ENCODE measurements around the gene SLC35B2.
"Not testable (repeated sequence)": the region's sequence is repeated elsewhere in the genome, so short reads cannot be mapped to it uniquely, and the experiment has no call there.

SLC35B2 gene

DNA sequence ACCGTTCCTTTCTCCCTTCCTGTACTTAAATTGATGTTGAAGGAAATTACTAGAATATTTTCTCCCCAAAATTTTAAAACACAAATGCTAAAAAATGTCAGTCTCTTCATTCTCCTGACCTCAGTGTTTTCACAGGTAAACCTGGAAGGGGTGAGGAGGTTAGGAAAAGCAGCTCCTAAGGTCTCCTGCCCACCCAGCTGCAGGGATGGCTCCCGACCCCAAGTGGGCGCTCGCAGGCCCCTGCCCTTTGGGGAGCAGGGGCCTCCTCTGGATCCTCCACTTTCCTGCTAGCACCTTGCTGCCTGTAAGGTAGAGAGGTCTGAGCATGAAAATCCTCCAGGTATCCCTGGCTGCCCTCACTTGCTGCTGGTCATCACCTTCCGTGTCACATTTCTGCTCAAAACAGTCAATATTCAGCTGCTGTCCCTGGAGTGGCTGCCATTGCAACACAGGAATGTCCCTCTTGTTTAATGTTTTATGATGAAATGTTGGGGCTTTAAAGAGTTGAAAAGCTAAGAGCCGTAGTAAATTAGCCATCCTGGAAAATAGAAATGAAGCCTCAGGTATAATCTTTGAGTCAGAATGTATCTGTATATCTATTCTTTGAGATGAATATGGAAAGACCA, 21.3 kb downstream of the SLC35B2 start:
- in situ Hi-C loops (cut with MboI; ENCODE audit: low sequenced_read_pairs), result no loop called here

DNA sequence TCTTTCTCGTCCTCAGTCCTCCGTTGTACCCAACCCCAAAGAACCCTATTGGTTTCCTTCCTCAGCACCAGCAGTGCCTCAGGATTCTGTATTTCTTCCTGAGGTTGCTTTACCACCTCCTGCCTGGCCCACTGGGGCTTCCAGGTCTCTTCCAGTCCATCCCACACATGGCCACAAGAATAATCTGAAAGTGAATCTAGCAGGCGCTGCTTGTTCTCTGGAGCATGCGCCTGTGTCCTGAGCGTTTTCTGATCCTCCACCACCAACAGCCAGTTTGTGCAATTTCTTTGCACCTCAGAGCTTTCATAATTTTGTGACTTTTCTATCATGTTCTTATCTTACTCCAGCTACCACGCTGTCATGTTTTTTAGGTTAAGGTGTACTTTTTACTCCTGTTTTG, 22.1 kb downstream of the SLC35B2 start:
- in situ Hi-C loops (cut with MboI; ENCODE audit: low sequenced_read_pairs), result no loop called here

DNA sequence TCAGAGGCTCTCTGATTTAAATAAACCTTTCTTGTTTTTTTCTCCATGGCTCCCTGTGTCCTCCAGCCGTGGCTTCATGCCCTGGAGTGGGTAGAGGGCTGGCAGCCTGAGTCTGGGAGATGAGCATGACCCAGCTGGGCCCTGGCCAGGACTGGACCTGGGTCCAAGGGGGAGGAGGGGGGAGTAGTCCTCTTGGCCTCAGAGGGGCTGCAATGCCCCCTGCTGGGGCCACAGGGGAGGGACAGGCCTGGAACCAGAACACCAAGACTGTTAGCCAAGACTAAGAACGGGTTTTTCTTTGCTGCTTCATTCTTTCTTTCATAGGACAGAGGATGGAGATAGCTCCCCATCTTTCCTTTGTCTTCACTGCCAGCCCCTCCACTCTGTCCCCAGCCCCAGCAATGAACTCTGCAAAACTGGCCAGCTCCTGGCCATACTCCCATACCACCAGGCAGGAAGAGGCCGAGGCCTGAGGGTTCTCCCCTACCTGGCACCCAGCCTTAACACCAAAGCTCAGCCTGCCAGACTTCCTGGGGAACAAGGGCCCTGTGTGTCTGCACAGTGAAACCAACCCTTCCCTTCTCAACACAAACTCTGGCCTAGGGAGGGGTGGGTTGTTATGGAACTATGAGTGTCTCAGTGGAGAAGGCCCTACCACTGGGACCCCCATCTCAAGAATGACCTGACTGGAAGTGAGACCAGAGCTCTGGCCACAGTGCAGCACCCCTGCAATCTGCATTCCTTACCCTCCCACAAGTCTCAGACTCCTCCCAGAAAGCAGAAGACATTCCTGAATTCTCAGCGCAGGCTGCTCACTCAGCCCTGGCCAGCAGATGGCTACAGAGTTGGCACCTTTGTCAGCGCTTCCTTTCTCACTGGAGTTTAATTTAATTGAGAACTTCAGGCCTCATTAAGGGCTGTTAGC, 23.0 kb downstream of the SLC35B2 start:
- in situ Hi-C loops (cut with MboI; ENCODE audit: low sequenced_read_pairs), result no loop called here

DNA sequence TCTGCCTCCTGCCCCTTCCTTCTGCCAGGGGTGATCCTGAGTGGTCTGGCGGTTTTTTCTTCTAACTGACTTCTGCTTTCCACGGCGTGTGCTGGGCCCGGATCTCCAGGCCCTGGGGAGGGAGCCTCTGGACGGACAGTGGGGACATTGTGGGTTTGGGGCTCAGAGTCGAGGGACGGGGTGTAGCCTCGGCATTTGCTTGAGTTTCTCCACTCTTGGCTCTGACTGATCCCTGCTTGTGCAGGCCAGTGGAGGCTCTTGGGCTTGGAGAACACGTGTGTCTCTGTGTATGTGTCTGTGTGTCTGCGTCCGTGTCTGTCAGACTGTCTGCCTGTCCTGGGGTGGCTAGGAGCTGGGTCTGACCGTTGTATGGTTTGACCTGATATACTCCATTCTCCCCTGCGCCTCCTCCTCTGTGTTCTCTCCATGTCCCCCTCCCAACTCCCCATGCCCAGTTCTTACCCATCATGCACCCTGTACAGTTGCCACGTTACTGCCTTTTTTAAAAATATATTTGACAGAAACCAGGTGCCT, 23.7 kb downstream of the SLC35B2 start:
- in situ Hi-C loops (cut with MboI; ENCODE audit: low sequenced_read_pairs), result no loop called here

DNA sequence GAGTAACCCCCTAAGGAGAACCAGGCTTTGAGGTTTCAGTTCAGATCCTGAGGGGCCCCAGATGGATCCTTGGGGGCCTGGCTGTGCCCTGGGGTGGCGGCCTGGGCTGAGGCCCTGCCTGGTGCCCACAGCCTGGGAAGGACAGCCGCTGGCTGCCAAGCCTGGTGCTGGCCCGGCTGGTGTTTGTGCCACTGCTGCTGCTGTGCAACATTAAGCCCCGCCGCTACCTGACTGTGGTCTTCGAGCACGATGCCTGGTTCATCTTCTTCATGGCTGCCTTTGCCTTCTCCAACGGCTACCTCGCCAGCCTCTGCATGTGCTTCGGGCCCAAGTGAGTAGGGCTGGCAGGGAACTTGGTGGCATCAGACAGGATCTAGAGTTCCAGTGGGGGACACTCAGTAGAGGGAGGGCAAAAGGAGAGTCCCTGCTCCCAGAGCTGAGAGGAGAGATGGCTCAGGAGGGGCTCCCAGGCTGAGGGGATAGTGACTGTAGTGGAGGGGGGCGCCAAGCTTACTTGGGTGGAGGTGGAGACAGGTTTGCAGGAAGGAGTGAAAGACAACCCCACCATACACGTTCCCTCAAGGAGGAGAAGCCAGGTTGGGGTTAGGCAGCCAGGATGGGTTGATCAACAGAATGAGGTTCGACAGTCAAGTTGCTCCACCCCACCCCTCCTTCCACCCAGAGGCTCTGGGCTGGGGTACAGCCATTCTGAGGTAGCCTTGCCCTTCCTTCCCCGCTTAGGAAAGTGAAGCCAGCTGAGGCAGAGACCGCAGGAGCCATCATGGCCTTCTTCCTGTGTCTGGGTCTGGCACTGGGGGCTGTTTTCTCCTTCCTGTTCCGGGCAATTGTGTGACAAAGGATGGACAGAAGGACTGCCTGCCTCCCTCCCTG, 24.4 kb downstream of the SLC35B2 start:
- in situ Hi-C loops (cut with MboI; ENCODE audit: low sequenced_read_pairs), result no loop called here

DNA sequence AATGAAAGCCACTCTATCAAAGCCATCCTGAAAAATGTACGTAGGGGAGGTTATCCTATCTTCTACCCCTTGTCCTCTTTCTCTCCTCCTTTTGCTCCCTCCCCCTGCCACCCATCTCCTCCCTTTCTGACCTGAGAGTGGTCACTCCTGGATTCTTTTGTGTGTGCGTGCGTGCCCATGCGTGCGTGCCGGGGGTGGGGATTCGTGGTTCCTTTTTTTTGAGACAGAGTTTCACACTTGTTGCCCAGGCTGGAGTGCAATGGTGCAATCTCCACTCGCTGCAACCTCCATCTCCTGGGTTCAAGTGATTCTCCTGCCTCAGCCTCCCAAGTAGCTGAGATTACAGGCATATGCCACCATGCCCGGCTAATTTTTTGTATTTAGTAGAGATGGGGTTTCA, 25.9 kb downstream of the SLC35B2 start:
- in situ Hi-C loops (cut with MboI; ENCODE audit: low sequenced_read_pairs), result not testable (repeated sequence)

DNA sequence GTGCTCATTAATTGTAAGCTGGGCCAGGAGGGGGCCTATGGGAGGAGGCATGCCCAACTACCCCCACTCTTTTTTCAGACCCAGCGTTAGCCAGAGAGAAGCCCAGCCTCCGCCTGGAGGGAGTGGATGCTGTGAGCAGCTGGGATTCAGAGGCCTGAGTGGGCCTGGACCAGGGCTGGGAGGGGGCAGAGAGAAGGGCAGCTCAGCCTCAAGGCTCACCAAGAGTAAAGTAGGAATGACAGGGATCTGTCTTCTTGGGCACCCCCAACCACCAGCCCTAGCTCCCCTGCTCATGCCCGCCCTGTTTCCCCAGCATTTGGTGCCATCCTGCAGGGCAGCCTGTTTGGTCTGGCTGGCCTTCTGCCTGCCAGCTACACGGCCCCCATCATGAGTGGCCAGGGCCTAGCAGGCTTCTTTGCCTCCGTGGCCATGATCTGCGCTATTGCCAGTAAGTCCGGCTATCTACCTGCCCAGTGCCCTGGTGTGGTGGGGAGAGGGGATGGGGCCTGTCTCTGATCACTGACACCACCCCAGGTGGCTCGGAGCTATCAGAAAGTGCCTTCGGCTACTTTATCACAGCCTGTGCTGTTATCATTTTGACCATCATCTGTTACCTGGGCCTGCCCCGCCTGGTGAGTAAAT, 27.2 kb downstream of the SLC35B2 start:
- in situ Hi-C loops (cut with MboI; ENCODE audit: low sequenced_read_pairs), result no loop called here

DNA sequence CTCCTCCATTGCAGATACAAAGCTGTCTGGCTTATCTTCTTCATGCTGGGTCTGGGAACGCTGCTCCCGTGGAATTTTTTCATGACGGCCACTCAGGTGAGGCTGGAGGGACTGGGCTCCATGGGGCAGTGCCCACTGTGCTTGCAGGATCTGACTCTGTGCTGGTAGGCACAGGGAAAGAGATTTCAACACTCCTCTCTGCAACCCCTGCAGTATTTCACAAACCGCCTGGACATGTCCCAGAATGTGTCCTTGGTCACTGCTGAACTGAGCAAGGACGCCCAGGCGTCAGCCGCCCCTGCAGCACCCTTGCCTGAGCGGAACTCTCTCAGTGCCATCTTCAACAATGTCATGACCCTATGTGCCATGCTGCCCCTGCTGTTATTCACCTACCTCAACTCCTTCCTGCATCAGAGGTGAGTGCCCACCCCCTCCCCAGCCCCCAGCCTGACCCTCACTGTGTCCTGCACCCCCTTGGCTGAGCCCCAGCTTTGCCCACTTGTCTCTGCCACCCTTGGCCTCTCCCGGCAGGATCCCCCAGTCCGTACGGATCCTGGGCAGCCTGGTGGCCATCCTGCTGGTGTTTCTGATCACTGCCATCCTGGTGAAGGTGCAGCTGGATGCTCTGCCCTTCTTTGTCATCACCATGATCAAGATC, 27.8 kb downstream of the SLC35B2 start:
- in situ Hi-C loops (cut with MboI; ENCODE audit: low sequenced_read_pairs), result no loop called here

DNA sequence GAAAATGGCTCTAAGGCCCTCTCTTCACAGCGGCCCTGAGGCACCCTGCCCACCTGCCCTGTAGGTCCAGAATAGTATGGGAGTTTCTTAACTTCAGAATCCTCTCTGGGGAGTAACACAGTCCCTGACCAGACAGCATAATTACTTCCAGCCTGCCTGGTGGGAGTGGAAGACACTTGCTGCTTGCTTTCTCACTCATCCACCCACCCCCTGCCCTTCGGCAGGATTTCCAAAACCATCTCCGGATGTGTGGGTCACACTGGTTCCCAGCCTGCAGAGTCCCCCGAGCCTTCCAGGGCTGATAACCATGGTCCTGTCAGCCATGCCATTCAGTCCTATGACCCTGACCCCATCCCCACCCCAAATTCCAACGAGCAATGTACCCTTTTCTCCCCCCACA, 28.5 kb downstream of the SLC35B2 start:
- in situ Hi-C loops (cut with MboI; ENCODE audit: low sequenced_read_pairs), result no loop called here

DNA sequence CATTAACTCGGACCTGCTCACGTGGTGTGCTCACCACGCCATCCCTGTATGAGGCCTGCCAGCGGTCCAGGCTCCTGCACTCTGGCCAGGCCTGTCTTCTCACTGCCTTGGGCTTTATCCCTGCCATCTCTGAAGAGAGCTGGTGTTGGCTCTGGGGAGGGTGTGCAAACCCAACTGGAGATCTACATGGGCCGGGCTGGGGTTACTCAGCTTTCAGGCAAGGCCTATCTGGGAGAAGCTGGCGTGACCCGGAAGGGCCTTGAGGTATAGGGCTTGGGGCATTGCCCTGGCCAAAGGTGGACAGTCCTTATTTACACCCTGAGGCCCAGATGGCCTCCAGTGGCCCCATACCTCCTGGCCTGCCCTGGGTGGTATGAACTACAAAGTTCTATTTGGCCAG, 28.9 kb downstream of the SLC35B2 start:
- in situ Hi-C loops (cut with MboI; ENCODE audit: low sequenced_read_pairs), result no loop called here

DNA sequence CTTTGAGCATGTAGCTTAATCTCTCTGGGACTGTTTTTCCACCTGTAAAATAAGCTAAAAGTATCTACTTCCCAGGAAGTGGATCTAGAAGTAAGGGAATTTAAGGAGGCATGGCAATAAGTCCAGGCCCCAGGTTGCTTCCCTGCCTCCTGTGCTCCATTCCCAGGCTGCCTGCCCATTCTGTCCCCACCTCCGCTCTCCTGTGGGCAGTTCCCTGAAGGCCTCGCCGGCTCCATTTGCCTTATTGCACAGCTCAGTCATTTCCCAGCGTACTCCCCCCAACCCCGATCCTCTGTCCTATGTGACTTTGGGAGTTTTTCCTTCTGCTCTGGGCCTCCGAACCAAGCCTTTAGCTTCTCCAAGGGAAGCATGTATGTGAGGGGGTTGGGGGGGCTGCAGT, 29.3 kb downstream of the SLC35B2 start:
- in situ Hi-C loops (cut with MboI; ENCODE audit: low sequenced_read_pairs), result no loop called here

DNA sequence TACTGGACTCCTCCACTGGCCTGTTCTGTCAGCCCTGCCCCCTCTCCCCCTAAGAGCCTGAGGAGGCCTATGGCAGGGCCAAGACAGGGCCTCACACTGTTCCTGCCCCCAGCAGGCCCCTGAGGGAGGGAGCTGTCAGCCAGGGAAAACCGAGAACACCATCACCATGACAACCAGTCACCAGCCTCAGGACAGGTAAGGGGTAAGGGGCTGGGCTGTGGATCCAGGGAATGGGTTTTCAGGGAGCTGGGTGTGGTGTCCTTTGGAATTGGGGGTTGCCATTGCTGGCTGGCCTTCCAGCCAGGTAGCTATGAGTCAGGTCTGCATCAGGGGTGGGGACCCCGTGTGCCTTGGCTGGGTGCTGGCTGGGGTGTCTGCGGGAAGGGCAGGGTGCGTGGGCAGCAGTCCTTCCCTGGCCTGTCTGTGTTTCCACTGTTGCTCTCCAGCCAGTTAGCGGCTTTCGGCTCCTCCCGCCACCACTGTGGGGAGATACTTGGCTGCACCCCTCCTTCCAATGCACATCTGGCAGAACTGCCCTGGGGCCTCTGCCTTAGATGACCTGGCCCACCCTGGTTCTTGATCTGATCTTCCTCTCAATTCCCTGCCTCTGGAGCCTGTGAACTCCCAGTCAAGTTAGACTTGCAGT, 30.1 kb downstream of the SLC35B2 start:
- in situ Hi-C loops (cut with MboI; ENCODE audit: low sequenced_read_pairs), result no loop called here

DNA sequence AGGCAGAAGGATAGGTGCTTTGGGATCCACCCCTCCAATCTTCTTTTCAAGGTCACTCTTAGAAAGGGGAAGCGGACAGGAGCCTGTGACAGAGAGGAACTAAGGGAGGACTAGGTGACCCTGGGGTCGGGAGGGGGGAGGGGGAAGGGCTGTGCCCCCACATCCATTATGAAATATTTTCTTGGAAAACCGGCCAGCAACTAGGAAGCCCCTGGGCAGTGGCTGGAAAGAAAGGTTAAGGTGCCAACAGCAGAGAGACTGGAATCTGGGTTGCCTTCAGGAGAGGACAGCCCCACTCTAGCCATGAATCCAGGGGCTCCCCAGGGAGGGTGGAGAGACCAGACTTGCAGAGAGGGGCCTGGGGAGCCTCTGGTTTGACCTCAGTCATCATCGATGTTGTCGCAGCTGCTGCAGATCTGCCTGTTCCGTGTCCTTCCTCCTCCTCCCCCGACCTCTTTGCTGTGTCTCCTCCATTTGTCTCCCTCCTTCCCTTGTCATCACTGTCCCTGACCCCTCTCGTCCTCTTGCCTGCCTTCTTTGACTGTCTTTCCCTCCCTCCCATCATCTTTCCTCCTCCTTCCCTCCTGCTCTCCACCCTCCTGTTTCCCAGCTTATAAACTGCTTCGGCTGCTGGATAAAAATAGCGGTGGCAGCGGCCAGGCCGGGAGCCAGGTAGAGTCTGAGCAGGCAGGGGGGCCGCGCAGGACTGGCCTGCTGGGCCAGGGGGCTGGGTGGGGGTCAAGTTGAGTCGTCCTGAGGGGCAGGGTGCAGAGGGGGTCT, 30.8 kb downstream of the SLC35B2 start:
- in situ Hi-C loops (cut with MboI; ENCODE audit: low sequenced_read_pairs), result no loop called here

DNA sequence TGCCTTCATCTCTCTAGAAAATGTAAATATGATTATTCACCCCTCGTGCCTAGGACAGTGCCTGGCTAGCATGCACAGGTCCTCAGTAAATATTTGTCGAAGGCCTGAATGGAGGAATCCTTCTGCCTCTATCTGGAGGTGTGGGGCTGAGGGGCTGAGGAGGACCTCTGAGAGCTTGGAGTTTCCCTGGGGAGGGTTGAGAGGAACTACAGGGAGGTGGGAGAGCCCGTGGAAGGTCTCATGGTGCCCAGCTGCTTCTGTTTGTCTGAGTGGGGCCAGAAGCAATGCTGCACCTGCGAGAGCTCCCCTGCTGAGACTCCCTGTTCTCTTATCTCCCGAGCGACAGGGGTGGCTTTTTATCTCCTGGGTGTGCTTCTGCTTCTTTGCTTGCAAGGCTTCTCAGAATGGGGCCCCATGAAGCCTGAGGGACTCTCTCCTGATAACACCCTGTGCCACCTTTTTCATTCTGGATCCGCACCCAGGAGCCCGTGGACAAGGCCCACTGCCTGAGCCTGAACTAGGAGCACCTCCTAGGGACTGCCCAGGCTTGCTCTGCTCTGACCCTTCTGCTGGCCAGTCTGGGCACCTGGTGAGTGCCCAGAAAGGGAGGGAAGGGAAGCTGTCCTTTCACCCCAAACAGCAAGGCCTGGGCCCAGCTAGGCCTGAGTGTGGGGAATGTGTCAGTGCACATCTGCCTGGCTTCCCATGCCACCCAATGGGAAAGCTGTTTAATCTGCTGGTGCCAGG, 31.6 kb downstream of the SLC35B2 start:
- in situ Hi-C loops (cut with MboI; ENCODE audit: low sequenced_read_pairs), result no loop called here

DNA sequence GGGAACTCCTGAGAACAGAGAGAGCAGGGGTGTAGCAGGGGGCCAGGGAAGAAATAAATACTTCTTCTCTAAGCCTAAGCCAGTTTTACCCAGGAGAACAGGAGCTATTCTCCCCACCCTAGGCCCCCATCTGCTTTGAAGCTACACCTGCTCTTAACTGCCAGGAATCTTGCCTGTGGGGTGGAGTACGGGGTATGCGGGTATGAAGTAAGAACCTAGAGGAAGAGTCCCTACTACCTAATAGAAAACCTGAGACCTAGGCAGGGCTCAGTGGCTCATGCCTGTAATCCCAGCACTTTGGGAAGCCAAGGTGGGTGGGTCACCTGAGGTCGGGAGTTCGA, 32.4 kb downstream of the SLC35B2 start:
- in situ Hi-C loops (cut with MboI; ENCODE audit: low sequenced_read_pairs), result no loop called here

DNA sequence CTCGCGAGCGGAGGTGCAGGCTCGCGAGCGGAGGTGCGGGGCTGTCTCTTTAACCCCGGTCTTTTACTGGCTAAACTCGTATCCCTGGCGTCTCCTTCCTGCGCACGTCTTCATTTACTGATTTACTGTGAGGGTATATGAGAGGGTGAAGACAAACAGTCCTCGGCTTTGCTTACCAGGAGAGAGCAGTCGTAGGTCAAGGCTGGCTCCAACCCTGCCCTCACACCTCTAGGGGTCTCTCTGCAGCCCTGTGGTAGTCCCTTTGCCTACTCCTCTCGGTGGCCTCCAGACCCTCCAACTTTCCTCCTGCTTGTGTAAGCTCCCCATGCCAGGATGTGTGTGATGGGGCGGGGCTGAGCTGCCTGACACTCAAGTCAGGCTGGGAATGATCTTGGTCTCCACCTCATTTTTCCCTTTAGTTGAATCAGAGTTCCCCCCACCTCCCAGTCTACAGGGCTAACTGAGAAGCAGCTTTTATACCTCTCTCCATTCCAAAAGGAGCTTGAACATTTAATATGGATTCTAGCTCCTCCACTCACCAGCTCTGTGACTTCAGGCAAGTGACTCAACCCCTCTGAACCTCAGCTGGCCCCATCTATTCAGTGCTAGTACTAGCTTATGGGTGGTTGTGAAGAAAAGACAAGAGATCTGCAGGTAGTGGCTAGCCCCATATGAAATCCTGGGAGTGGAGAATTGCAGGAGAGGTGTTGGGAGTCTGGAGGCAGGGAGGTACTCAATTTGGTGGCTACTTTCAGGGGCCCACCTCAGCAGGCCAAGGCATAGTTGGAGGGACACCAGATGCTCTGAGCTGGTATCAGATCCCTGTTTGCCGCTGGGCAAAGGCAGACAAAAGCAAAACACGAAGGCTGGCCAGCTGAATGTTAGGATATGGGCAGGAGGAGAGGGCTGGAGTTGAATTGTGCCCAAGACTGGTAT, 33.0 kb downstream of the SLC35B2 start:
- in situ Hi-C loops (cut with MboI; ENCODE audit: low sequenced_read_pairs), result no loop called here

DNA sequence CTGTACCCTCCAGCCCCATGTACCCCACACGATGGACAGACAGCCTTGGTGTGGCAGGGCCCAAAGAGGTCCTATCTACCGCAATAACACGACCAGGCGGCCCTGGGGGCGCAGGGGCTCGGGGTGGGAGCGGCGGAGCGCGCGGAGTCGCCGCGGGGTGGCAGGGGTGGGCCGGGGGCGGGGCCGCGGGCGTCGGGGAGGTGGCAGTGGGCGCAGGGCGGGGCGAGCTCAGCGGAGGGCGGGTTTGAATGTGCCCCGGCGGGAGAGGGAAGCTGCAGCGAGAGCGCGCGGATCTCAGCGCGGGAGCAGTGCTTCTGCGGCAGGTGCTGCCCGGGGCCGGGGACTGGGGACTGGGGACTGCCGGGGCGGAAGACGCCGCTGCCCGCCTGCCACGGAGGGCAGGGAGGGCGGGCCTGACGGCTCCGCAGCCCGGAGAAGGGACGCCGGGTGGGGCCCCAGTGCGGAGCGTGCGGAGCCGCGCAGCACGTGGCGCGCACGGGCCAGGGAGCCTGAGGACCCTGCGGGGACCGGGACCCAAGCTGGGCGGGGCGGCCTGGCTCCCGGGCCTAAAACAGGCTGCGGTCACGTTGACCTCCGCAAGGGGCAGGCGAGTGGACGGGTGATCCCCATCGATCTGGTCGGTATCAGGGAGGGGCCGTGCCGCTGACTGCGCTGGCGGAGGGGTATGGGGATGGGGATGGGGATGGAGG, 33.9 kb downstream of the SLC35B2 start, which contains the start of gene SLC29A1:
Gene SLC29A1, plus strand, starts transcription at position 277 of the 710 bp plus-strand sequence. CDS start 3,719 bp downstream, outside the sequence.
- in situ Hi-C loops (cut with MboI; ENCODE audit: low sequenced_read_pairs), result no loop called here

Measured in hTERT RPE-1 (cell line).